Measurements from ENCODE around the gene ALS2CL.

DNA sequence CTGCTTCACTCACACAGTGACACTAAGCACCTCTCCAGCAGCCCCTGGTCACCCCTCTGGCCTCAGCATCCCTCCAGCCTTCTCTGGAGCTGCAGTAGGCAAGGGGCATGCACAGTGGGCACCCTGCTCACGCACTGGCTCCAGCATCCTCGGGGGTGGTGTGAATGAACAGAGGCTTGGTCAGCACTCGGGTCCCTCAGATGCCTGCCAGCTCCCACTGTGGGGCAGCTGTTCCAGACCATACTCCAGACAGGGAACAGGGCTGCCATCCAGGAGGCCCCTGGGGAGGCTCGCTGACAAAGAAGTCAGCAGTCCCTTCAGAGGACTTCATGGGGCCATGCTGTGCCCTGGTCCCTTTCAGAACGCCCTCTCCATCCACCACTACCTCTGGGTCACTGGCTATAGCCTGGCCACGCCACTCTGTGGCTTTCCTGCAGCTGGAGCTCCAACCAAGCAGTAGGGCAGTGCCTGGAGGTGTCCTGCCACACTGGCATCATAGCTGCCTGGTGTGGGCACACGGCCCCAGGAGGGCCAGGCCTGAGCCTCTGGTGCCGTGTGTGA is 26.3 kb downstream of the ALS2CL start:
- TF ChIP-seq CTCF (IDR thresholded peaks at IDR 0.05) (no peak), POLR2A (IDR thresholded peaks at IDR 0.05) (no peak)
